Measurements from ENCODE around the gene ATCAY.

DNA sequence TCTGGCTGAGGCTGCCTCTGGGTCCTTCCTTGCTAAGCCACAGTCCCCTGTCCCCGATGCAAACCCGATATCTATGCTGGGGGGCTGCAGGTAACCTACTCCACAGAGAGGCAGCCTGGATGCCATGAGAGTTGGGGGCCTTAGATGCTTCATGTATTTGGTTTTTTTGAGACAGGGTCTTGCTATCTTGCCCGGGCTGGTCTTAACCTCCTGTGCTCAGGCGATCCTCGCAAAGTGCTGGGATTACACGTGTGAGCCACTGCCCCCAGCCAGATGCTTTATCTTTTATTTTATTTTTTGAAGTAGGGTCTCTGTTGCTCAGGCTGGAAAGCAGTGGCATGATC is 1.5 kb downstream of the ATCAY start:
- TF ChIP-seq RAD21 (conservative IDR thresholded peaks at IDR 0.05) = no peak
- no peak for TF ChIP-seq EZH2 (IDR thresholded peaks at IDR 0.05; ENCODE audit: borderline replicate concordance, insufficient read depth, low read length, poor library complexity, severe bottlenecking)
- TF ChIP-seq, protein P1, sequence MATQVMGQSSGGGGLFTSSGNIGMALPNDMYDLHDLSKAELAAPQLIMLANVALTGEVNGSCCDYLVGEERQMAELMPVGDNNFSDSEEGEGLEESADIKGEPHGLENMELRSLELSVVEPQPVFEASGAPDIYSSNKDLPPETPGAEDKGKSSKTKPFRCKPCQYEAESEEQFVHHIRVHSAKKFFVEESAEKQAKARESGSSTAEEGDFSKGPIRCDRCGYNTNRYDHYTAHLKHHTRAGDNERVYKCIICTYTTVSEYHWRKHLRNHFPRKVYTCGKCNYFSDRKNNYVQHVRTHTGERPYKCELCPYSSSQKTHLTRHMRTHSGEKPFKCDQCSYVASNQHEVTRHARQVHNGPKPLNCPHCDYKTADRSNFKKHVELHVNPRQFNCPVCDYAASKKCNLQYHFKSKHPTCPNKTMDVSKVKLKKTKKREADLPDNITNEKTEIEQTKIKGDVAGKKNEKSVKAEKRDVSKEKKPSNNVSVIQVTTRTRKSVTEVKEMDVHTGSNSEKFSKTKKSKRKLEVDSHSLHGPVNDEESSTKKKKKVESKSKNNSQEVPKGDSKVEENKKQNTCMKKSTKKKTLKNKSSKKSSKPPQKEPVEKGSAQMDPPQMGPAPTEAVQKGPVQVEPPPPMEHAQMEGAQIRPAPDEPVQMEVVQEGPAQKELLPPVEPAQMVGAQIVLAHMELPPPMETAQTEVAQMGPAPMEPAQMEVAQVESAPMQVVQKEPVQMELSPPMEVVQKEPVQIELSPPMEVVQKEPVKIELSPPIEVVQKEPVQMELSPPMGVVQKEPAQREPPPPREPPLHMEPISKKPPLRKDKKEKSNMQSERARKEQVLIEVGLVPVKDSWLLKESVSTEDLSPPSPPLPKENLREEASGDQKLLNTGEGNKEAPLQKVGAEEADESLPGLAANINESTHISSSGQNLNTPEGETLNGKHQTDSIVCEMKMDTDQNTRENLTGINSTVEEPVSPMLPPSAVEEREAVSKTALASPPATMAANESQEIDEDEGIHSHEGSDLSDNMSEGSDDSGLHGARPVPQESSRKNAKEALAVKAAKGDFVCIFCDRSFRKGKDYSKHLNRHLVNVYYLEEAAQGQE (IDR thresholded peaks at IDR 0.05; ENCODE audit: borderline replicate concordance) = no peak
